Neural progenitor cell (in vitro differentiated cells): Measurements from ENCODE around the gene METTL16.

Source experiments
- EZH2 ChIP-seq: fragments of 200-600 bp; sonication (generic); IDR thresholded peaks from 2 replicates; pipeline ENCODE4 v1.6.1; 2017; ENCODE audit warnings: antibody characterized with exemption, mild to moderate bottlenecking, moderate library complexity
- EZH2phosphoT487 ChIP-seq: fragments of 200-600 bp; sonication (generic); IDR thresholded peaks from 2 replicates; pipeline ENCODE4 v1.6.1; 2017; ENCODE audit warnings: antibody characterized with exemption
- TF ChIP-seq, protein P1 (sequence below): fragments of 200-600 bp; sonication (generic); IDR thresholded peaks from 2 replicates; pipeline ENCODE4 v1.5.1; 2017; ENCODE audit warnings: antibody characterized with exemption, mild to moderate bottlenecking

DNA sequence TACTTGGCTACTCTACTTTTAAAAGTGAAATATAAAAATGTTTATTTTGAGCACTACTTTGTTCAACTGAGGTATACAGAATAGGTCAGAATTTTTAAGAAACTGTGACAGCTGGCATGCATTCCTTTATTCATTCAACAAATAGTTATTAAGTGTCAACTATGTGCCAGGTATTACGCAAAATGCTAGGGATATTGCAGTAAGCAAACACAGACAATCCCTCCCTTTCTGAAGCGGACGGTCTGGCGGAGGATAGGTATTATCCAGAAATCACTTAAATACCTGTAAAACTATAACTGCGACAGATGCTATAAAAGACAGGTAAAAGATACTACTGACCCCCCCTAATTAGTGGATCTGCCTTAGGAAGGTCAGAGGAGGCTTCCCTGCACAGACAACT is 26.1 kb downstream of the METTL16 start:
- TF ChIP-seq, protein P1, sequence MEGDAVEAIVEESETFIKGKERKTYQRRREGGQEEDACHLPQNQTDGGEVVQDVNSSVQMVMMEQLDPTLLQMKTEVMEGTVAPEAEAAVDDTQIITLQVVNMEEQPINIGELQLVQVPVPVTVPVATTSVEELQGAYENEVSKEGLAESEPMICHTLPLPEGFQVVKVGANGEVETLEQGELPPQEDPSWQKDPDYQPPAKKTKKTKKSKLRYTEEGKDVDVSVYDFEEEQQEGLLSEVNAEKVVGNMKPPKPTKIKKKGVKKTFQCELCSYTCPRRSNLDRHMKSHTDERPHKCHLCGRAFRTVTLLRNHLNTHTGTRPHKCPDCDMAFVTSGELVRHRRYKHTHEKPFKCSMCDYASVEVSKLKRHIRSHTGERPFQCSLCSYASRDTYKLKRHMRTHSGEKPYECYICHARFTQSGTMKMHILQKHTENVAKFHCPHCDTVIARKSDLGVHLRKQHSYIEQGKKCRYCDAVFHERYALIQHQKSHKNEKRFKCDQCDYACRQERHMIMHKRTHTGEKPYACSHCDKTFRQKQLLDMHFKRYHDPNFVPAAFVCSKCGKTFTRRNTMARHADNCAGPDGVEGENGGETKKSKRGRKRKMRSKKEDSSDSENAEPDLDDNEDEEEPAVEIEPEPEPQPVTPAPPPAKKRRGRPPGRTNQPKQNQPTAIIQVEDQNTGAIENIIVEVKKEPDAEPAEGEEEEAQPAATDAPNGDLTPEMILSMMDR, result no peak
- TF ChIP-seq EZH2 (no peak), EZH2phosphoT487 (no peak)
